Measurements from ENCODE around the gene MMP14. TPM values are rescaled to one million over a fixed set of nuclear protein-coding genes. Genes with fewer than 3 reads are reported as not detected.

The MMP14 gene
- total and polyA plus RNA-seq, 2 of the 13 experiments (the other 11 are each of a cell fraction or from before 2014, with no cell fraction given), result 5.2 to 9.8 TPM

- TF ChIP-seq ZBTB4 (CRISPR knock-in tag; IDR thresholded peaks at IDR 0.05; ENCODE audit: borderline replicate concordance), result no peak
- no peak for TF ChIP-seq FOXO4 (CRISPR knock-in tag; conservative IDR thresholded peaks at IDR 0.05)
- no peak for TF ChIP-seq SIN3B (IDR thresholded peaks at IDR 0.05; ENCODE audit: low read length)
- TF ChIP-seq THRA (CRISPR knock-in tag; IDR thresholded peaks at IDR 0.05; ENCODE audit: borderline replicate concordance), result peak; percentile 71
- TF ChIP-seq RARG (CRISPR knock-in tag; IDR thresholded peaks at IDR 0.05; ENCODE audit: low read depth), result no peak
- no peak; the same call in 1 of the 2 replicates for TF ChIP-seq FOXC1 (CRISPR knock-in tag; IDR thresholded peaks at IDR 0.05; ENCODE audit: borderline replicate concordance)
- TF ChIP-seq ZNF670 (CRISPR knock-in tag; IDR thresholded peaks at IDR 0.05; ENCODE audit: borderline replicate concordance), result no peak
- TF ChIP-seq ZNF605 (CRISPR knock-in tag; IDR thresholded peaks at IDR 0.05), result peak; percentile 84; the same call in 1 of the 2 replicates
- TF ChIP-seq ZBTB25 (CRISPR knock-in tag; IDR thresholded peaks at IDR 0.05), result 0 out of 2 replicates have a peak, but pooled peaks have one; percentile 55
- TF ChIP-seq IKZF5 (CRISPR knock-in tag; IDR thresholded peaks at IDR 0.05), result peak; percentile 72; the same call in 1 of the 2 replicates
- peak; percentile 68; the same call in 1 of the 2 replicates for TF ChIP-seq ZNF644 (CRISPR knock-in tag; IDR thresholded peaks at IDR 0.05; ENCODE audit: low read depth)
- TF ChIP-seq CEBPG (CRISPR knock-in tag; IDR thresholded peaks at IDR 0.05), result peak; percentile 97
- no peak for TF ChIP-seq KAT2B (IDR thresholded peaks at IDR 0.05; ENCODE audit: borderline replicate concordance, low read depth, low read length)
- no peak; the same call in none of the 2 replicates for TF ChIP-seq FOXA3 (CRISPR knock-in tag; IDR thresholded peaks at IDR 0.05)
- TF ChIP-seq ZNF296 (CRISPR knock-in tag; conservative IDR thresholded peaks at IDR 0.05), result no peak
- TF ChIP-seq NFIC (IDR thresholded peaks at IDR 0.05; ENCODE audit: low read length), result no peak
- no peak for TF ChIP-seq PAF1 (CRISPR knock-in tag; IDR thresholded peaks at IDR 0.05)
- TF ChIP-seq ZBTB14 (CRISPR knock-in tag; IDR thresholded peaks at IDR 0.05), result no peak
- TF ChIP-seq SRSF9 (IDR thresholded peaks at IDR 0.05; ENCODE audit: borderline replicate concordance, insufficient read depth, low read depth, low read length, poor library complexity, severe bottlenecking), result no peak
These were observed 13.8 kb upstream of the MMP14 start (continued) for GRCh38 chr14:22822571-22823098.
